ENCODE measurements around the gene ADAMTS17.

- TF ChIP-seq CTCF (IDR thresholded peaks at IDR 0.05): no peak
- no peak for TF ChIP-seq POLR2A (IDR thresholded peaks at IDR 0.05)
These were observed 330.5 kb downstream of the ADAMTS17 start for GRCh38 chr15:100011235-100011634.

Data from testis (tissue), 2 donors.